HG02763 (cell line): ENCODE measurements around the gene ARSB.
"Not testable (repeated sequence)": the region's sequence is repeated elsewhere in the genome, so short reads cannot be mapped to it uniquely, and the experiment has no call there.

Experiments used
- ATAC-seq: cut with Tn5 transposase; IDR thresholded peaks from one replicate; pipeline ENCODE4 v1.9.1; 2021; ENCODE audit warnings: mild to moderate bottlenecking, moderate library complexity; ENCODE audit not compliant: unreplicated experiment

Gene ARSB

GRCh38 chr5:78997090-78997489 is 12.0 kb upstream of the ARSB start:
- ATAC-seq: no peak

- ATAC-seq: no peak
These were observed 10.5 kb upstream of the ARSB start for GRCh38 chr5:78995521-78996007.

- no peak for ATAC-seq
These were observed 8.1 kb upstream of the ARSB start for GRCh38 chr5:78993165-78993564.

- no peak for ATAC-seq
These were observed 7.0 kb upstream of the ARSB start for GRCh38 chr5:78992146-78992545.

- no peak for ATAC-seq
These were observed 4.0 kb upstream of the ARSB start for GRCh38 chr5:78989080-78989479.

- ATAC-seq: peak; percentile 32
These were observed 664 bp upstream of the ARSB start for GRCh38 chr5:78985725-78986223.

- ATAC-seq: peak; percentile 55
These were observed 533 bp downstream of the ARSB start for GRCh38 chr5:78984439-78985115.

- no peak for ATAC-seq
These were observed 1.3 kb downstream of the ARSB start for GRCh38 chr5:78983601-78984438.

GRCh38 chr5:78983194-78983593 is 1.9 kb downstream of the ARSB start:
- ATAC-seq: not testable (repeated sequence)

GRCh38 chr5:78979909-78980308 is 5.2 kb downstream of the ARSB start:
- ATAC-seq: no peak

GRCh38 chr5:78979117-78979742 is 5.9 kb downstream of the ARSB start:
- no peak for ATAC-seq

- no peak for ATAC-seq
These were observed 10.1 kb downstream of the ARSB start for GRCh38 chr5:78975035-78975434.

- no peak for ATAC-seq
These were observed 10.5 kb downstream of the ARSB start for GRCh38 chr5:78974601-78975000.

GRCh38 chr5:78974011-78974410 is 11.1 kb downstream of the ARSB start:
- no peak for ATAC-seq

- ATAC-seq: no peak
These were observed 12.3 kb downstream of the ARSB start for GRCh38 chr5:78972654-78973428.

- ATAC-seq: no peak
These were observed 13.1 kb downstream of the ARSB start for GRCh38 chr5:78971998-78972397.

GRCh38 chr5:78968781-78969180 is 16.3 kb downstream of the ARSB start:
- ATAC-seq: no peak

GRCh38 chr5:78964889-78965288 is 20.2 kb downstream of the ARSB start:
- no peak for ATAC-seq

- ATAC-seq: no peak
These were observed 23.4 kb downstream of the ARSB start for GRCh38 chr5:78961743-78962142.

GRCh38 chr5:78959767-78960166 is 25.3 kb downstream of the ARSB start:
- ATAC-seq: no peak
